ENCODE data around the gene RSPH6A. TPM values are rescaled to one million over a fixed set of nuclear protein-coding genes. Genes with fewer than 3 reads are reported as not detected.

Gene RSPH6A
- total RNA-seq, 2 donors from 2014 or later, result not detected

- H3K9me3 ChIP-seq, result no peaks in the 10 kb centered on the region
- H3K4me3 ChIP-seq, result no peak overlapping the region
- no peaks in the 10 kb centered on the region for H3K27me3 ChIP-seq
- H3K27ac ChIP-seq, result no peak overlapping the region
- H3K4me1 ChIP-seq, result no peaks in the 10 kb centered on the region
- H3K36me3 ChIP-seq, result peaks cover 99% of the 10 kb centered on the region
- DNase-seq (ENCODE audit: low spot score), result no peak
- no peak for TF ChIP-seq CTCF (IDR thresholded peaks at IDR 0.05)
Observed at GRCh38 chr19:45827459-45828093, 12.5 kb upstream of the RSPH6A start.

GRCh38 chr19:45826934-45827333, 11.8 kb upstream of the RSPH6A start:
- TF ChIP-seq CTCF (IDR thresholded peaks at IDR 0.05), result no peak
- Histone ChIP-seq H3K9me3 (no peaks in the 10 kb centered on the region), H3K4me1 (no peaks in the 10 kb centered on the region), H3K4me3 (no peak overlapping the region), H3K27me3 (no peaks in the 10 kb centered on the region), H3K36me3 (peaks cover 95% of the 10 kb centered on the region), H3K27ac (no peak overlapping the region)
- no peak for DNase-seq (ENCODE audit: low spot score)

- Histone ChIP-seq H3K27ac (no peak overlapping the region), H3K4me3 (no peak overlapping the region), H3K4me1 (no peaks in the 10 kb centered on the region), H3K36me3 (peaks cover 91% of the 10 kb centered on the region), H3K27me3 (no peaks in the 10 kb centered on the region), H3K9me3 (no peaks in the 10 kb centered on the region)
- DNase-seq (ENCODE audit: low spot score), result no peak
- TF ChIP-seq CTCF (IDR thresholded peaks at IDR 0.05), result no peak
Observed at GRCh38 chr19:45825917-45826893, 11.1 kb upstream of the RSPH6A start.

- TF ChIP-seq CTCF (IDR thresholded peaks at IDR 0.05), result no peak
- H3K27ac ChIP-seq, result no peak overlapping the region
- H3K36me3 ChIP-seq, result peaks cover 91% of the 10 kb centered on the region
- no peak overlapping the region for H3K4me3 ChIP-seq
- H3K4me1 ChIP-seq, result no peaks in the 10 kb centered on the region
- H3K9me3 ChIP-seq, result no peaks in the 10 kb centered on the region
- no peaks in the 10 kb centered on the region for H3K27me3 ChIP-seq
- DNase-seq (ENCODE audit: low spot score), result no peak
Observed at GRCh38 chr19:45825263-45825605, 10.1 kb upstream of the RSPH6A start.

- Histone ChIP-seq H3K4me3 (no peak overlapping the region), H3K27me3 (no peaks in the 10 kb centered on the region), H3K36me3 (peaks cover 91% of the 10 kb centered on the region), H3K4me1 (no peaks in the 10 kb centered on the region), H3K9me3 (no peaks in the 10 kb centered on the region), H3K27ac (no peak overlapping the region)
- no peak for DNase-seq (ENCODE audit: low spot score)
- no peak for TF ChIP-seq CTCF (IDR thresholded peaks at IDR 0.05)
Observed at GRCh38 chr19:45824531-45825262, 9.6 kb upstream of the RSPH6A start.
